CD4-positive, alpha-beta T cell treated with Interleukin-21 for 1 hour (primary cell): ENCODE results near the gene DDR2.
"Not testable (repeated sequence)": the region's sequence is repeated elsewhere in the genome, so short reads cannot be mapped to it uniquely, and the experiment has no call there.

ENCODE experiments used
- DNase-seq: peaks from one replicate; pipeline ENCODE4 v3.0.0-alpha.2; 2020

Gene DDR2

GRCh38 chr1:162632217-162632666 lies at the start of gene DDR2:
DDR2 (plus strand) TSS chr1:162632464; CDS start chr1:162719064, 86,600 bp downstream.
- DNase-seq = no peak

GRCh38 chr1:162582901-162583300 lies 49.4 kb upstream of the DDR2 start:
- not testable (repeated sequence) for DNase-seq

- not testable (repeated sequence) for DNase-seq
Observed at GRCh38 chr1:162585101-162585500, 47.2 kb upstream of the DDR2 start.

- no peak for DNase-seq
Observed at GRCh38 chr1:162587347-162587746, 44.9 kb upstream of the DDR2 start.

GRCh38 chr1:162587761-162588260 lies 44.5 kb upstream of the DDR2 start:
- no peak for DNase-seq

- DNase-seq = no peak
Observed at GRCh38 chr1:162590101-162590500, 42.2 kb upstream of the DDR2 start.

- DNase-seq = no peak
Observed at GRCh38 chr1:162590686-162591085, 41.6 kb upstream of the DDR2 start.

- DNase-seq = no peak
Observed at GRCh38 chr1:162596514-162597170, 35.6 kb upstream of the DDR2 start.

GRCh38 chr1:162599451-162599850 lies 32.8 kb upstream of the DDR2 start:
- no peak for DNase-seq

GRCh38 chr1:162603117-162603516 lies 29.1 kb upstream of the DDR2 start:
- DNase-seq = not testable (repeated sequence)

GRCh38 chr1:162605225-162605927 lies 26.9 kb upstream of the DDR2 start:
- DNase-seq = no peak

GRCh38 chr1:162609306-162609705 lies 23.0 kb upstream of the DDR2 start:
- no peak for DNase-seq

GRCh38 chr1:162612606-162613400 lies 19.5 kb upstream of the DDR2 start:
- no peak for DNase-seq

- DNase-seq = no peak
Observed at GRCh38 chr1:162616848-162617247, 15.4 kb upstream of the DDR2 start.

- no peak for DNase-seq
Observed at GRCh38 chr1:162617513-162617912, 14.8 kb upstream of the DDR2 start.

- DNase-seq = no peak
Observed at GRCh38 chr1:162619076-162619475, 13.2 kb upstream of the DDR2 start.

GRCh38 chr1:162621256-162621655 lies 11.0 kb upstream of the DDR2 start:
- no peak for DNase-seq

GRCh38 chr1:162625679-162626078 lies 6.6 kb upstream of the DDR2 start:
- no peak for DNase-seq

GRCh38 chr1:162626094-162626493 lies 6.2 kb upstream of the DDR2 start:
- DNase-seq = no peak

- DNase-seq = no peak
Observed at GRCh38 chr1:162626761-162627160, 5.5 kb upstream of the DDR2 start.

GRCh38 chr1:162627662-162628296 lies 4.5 kb upstream of the DDR2 start:
- DNase-seq = peak; percentile 17

GRCh38 chr1:162629077-162629627 lies 3.1 kb upstream of the DDR2 start:
- no peak for DNase-seq

GRCh38 chr1:162629651-162630050 lies 2.6 kb upstream of the DDR2 start:
- no peak for DNase-seq
